ENCODE data around the gene MAP3K5.

Gene MAP3K5

DNA sequence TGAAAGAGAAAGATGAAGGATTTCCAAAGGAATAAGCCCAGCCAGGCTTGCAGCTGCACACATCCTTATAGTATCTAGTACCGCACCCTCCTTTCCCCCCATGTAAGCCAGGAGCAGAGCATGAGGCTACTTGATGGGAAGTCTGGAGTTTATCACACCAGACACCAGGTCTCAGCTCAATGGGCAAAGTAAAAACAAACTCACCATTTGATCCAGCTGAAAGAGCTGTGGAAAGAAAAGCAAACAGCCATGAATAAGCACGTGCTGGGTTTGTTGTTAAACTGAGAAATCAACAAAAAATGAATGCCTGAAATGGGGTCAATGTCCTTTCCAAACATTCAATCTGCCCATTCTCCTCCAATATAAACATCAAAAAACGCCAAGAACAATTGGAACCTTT, 191.5 kb downstream of the MAP3K5 start:
- no peak for FAIRE-seq
- no peak for DNase-seq (ENCODE audit: insufficient read length, low spot score)
- TF ChIP-seq, protein P1, sequence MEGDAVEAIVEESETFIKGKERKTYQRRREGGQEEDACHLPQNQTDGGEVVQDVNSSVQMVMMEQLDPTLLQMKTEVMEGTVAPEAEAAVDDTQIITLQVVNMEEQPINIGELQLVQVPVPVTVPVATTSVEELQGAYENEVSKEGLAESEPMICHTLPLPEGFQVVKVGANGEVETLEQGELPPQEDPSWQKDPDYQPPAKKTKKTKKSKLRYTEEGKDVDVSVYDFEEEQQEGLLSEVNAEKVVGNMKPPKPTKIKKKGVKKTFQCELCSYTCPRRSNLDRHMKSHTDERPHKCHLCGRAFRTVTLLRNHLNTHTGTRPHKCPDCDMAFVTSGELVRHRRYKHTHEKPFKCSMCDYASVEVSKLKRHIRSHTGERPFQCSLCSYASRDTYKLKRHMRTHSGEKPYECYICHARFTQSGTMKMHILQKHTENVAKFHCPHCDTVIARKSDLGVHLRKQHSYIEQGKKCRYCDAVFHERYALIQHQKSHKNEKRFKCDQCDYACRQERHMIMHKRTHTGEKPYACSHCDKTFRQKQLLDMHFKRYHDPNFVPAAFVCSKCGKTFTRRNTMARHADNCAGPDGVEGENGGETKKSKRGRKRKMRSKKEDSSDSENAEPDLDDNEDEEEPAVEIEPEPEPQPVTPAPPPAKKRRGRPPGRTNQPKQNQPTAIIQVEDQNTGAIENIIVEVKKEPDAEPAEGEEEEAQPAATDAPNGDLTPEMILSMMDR (IDR thresholded peaks at IDR 0.05; ENCODE audit: insufficient read depth, missing control alignments), result no peak

GRCh38 chr6:136599329-136600011, 192.8 kb downstream of the MAP3K5 start:
- FAIRE-seq (no peak), DNase-seq (ENCODE audit: insufficient read length, low spot score) (no peak)
- TF ChIP-seq, protein P1 (IDR thresholded peaks at IDR 0.05; ENCODE audit: insufficient read depth, missing control alignments), result no peak

DNA sequence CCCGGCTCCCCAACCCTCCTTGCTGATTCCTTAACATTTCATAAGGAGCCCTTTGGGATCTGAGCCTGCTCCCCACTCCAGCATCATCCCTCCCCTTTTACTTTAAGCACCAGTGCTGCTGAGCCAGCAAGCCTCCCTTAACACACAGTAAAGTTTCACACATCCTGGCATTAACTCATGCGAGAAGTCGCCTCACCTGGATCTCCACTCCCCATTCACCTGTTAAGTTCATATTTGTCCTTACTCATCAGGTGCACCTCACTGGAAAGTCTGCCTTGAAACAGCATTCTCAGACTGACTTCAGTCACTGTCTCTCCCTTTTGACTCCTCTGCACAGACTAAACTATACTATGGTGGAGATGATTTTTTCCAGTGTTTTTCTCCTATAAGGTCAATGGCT, 194.2 kb downstream of the MAP3K5 start:
- no peak for DNase-seq (ENCODE audit: insufficient read length, low spot score)
- FAIRE-seq, result no peak

DNA sequence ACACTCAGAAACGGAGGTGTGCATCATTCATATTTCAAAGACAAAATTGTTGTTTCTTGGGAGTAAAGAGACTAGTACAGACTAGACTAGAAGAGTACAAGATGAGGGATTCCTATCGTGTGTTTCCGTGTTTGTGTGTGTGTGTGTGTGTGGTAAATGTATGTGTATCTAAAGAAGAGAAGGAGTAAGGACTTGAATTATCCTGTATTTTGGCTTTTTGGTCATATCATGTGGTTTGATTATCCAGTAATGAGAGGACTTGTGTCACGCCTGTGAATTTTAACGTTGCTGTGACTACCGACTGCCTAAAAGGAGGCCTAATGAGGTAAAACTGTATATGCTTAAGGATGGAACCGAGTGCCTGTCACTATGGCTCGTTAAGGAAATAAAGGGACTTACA, 197.6 kb downstream of the MAP3K5 start:
- DNase-seq (ENCODE audit: insufficient read length, low spot score) (no peak), FAIRE-seq (no peak)
- TF ChIP-seq, protein P1 (IDR thresholded peaks at IDR 0.05; ENCODE audit: insufficient read depth, missing control alignments), result no peak

More for the DNA sequence above, 194.2 kb downstream of the MAP3K5 start:
- TF ChIP-seq, protein P1 (IDR thresholded peaks at IDR 0.05; ENCODE audit: insufficient read depth, missing control alignments), result no peak

GRCh38 chr6:136593748-136594490, 198.4 kb downstream of the MAP3K5 start:
- FAIRE-seq (no peak), DNase-seq (ENCODE audit: insufficient read length, low spot score) (no peak)
- TF ChIP-seq, protein P1 (IDR thresholded peaks at IDR 0.05; ENCODE audit: insufficient read depth, missing control alignments), result no peak

- DNase-seq (ENCODE audit: insufficient read length, low spot score) (no peak), FAIRE-seq (no peak)
- TF ChIP-seq, protein P1 (IDR thresholded peaks at IDR 0.05; ENCODE audit: insufficient read depth, missing control alignments), result no peak
These were observed 199.2 kb downstream of the MAP3K5 start for GRCh38 chr6:136592930-136593673.

Data from D721Med (cell line).